ENCODE data around the gene UFC1. TPM values are rescaled to one million over a fixed set of nuclear protein-coding genes. Genes with fewer than 3 reads are reported as not detected.

Gene UFC1
- polyA plus RNA-seq, 1 donor from 2014 or later: 104 TPM

GRCh38 chr1:161164901-161165610 lies 11.3 kb downstream of the UFC1 start:
- H3K36me3 ChIP-seq (ENCODE audit: insufficient read depth, low read length): no peaks in the 10 kb centered on the region
- H3K79me2 ChIP-seq (replicated peaks; ENCODE audit: insufficient read depth, low read length): peaks cover 7% of the 10 kb centered on the region
- no peak overlapping the region for H2AFZ ChIP-seq (ENCODE audit: low read depth, low read length)
- no peaks in the 10 kb centered on the region for H3K27me3 ChIP-seq (ENCODE audit: insufficient read depth, low read depth, low read length)
- peak overlapping the region; percentile 84 for H3K27ac ChIP-seq (ENCODE audit: low read length)
- no peaks in the 10 kb centered on the region for H4K20me1 ChIP-seq (ENCODE audit: insufficient read depth)
- peak overlapping the region; percentile 72 for H3K4me2 ChIP-seq (ENCODE audit: low read length)
- no peak for TF ChIP-seq EZH2 (IDR thresholded peaks at IDR 0.05; ENCODE audit: borderline replicate concordance, insufficient read depth, low read length, poor library complexity, severe bottlenecking)
- no peak for TF ChIP-seq POLR2AphosphoS5 (IDR thresholded peaks at IDR 0.05)
- no peak for TF ChIP-seq REST (IDR thresholded peaks at IDR 0.05; ENCODE audit: borderline replicate concordance)
- TF ChIP-seq SMC3 (conservative IDR thresholded peaks at IDR 0.05; ENCODE audit: poor library complexity): no peak
- TF ChIP-seq EP300 (conservative IDR thresholded peaks at IDR 0.05; ENCODE audit: poor library complexity, severe bottlenecking): no peak
- TF ChIP-seq MXI1 (conservative IDR thresholded peaks at IDR 0.05; ENCODE audit: poor library complexity, severe bottlenecking): no peak
- TF ChIP-seq RAD21 (conservative IDR thresholded peaks at IDR 0.05): no peak
- TF ChIP-seq TAF1 (IDR thresholded peaks at IDR 0.05; ENCODE audit: low read depth): no peak
- TF ChIP-seq CTCF (IDR thresholded peaks at IDR 0.05; ENCODE audit: poor library complexity, severe bottlenecking): no peak
- H3K9ac ChIP-seq (ENCODE audit: low read length): peak overlapping the region; percentile 79
- peak overlapping the region; percentile 96 for H3K4me3 ChIP-seq (ENCODE audit: low read length)
- no peaks in the 10 kb centered on the region for H3K9me3 ChIP-seq (ENCODE audit: low read length)
- H3K9me2 ChIP-seq (ENCODE audit: insufficient read depth, low read length): no peaks in the 10 kb centered on the region
- H3F3A ChIP-seq (ENCODE audit: insufficient read depth, low read length, poor library complexity, severe bottlenecking): no peaks in the 10 kb centered on the region

GRCh38 chr1:161165742-161166668 lies 12.2 kb downstream of the UFC1 start, which contains the start of gene PPOX:
PPOX (plus strand) TSS chr1:161166426; CDS start chr1:161166848, 422 bp downstream.
- Histone ChIP-seq H3F3A (ENCODE audit: insufficient read depth, low read length, poor library complexity, severe bottlenecking) (no peaks in the 10 kb centered on the region), H3K79me2 (replicated peaks; ENCODE audit: insufficient read depth, low read length) (no peaks in the 10 kb centered on the region), H3K27ac (ENCODE audit: low read length) (peak within 1 kb of the TSS; percentile 84), H4K20me1 (ENCODE audit: insufficient read depth) (no peaks in the 10 kb centered on the region), H3K9ac (ENCODE audit: low read length) (peak within 1 kb of the TSS; percentile 79), H3K9me2 (ENCODE audit: insufficient read depth, low read length) (no peaks in the 10 kb centered on the region), H2AFZ (ENCODE audit: low read depth, low read length) (peak within 1 kb of the TSS; percentile 67), H3K9me3 (ENCODE audit: low read length) (no peaks in the 10 kb centered on the region), H3K4me3 (ENCODE audit: low read length) (peak within 1 kb of the TSS; percentile 96), H3K27me3 (ENCODE audit: insufficient read depth, low read depth, low read length) (no peaks in the 10 kb centered on the region), H3K36me3 (ENCODE audit: insufficient read depth, low read length) (no peaks in the 10 kb centered on the region), H3K4me2 (ENCODE audit: low read length) (peak within 1 kb of the TSS; percentile 82)
- TF ChIP-seq RAD21 (conservative IDR thresholded peaks at IDR 0.05) (peak; percentile 46), MXI1 (conservative IDR thresholded peaks at IDR 0.05; ENCODE audit: poor library complexity, severe bottlenecking) (peak; percentile 77), EZH2 (IDR thresholded peaks at IDR 0.05; ENCODE audit: borderline replicate concordance, insufficient read depth, low read length, poor library complexity, severe bottlenecking) (no peak), SMC3 (conservative IDR thresholded peaks at IDR 0.05; ENCODE audit: poor library complexity) (peak; percentile 55), TAF1 (IDR thresholded peaks at IDR 0.05; ENCODE audit: low read depth) (no peak), CTCF (IDR thresholded peaks at IDR 0.05; ENCODE audit: poor library complexity, severe bottlenecking) (peak; percentile 70), POLR2AphosphoS5 (IDR thresholded peaks at IDR 0.05) (peak; percentile 61), REST (IDR thresholded peaks at IDR 0.05; ENCODE audit: borderline replicate concordance) (peak; percentile 58), EP300 (conservative IDR thresholded peaks at IDR 0.05; ENCODE audit: poor library complexity, severe bottlenecking) (peak; percentile 58)
